Measurements from ENCODE around the gene SIRPB2. TPM values are rescaled to one million over a fixed set of nuclear protein-coding genes. Genes with fewer than 3 reads are reported as not detected.
"Not testable (repeated sequence)": the region's sequence is repeated elsewhere in the genome, so short reads cannot be mapped to it uniquely, and the experiment has no call there.

The SIRPB2 gene
- total RNA-seq, 4 donors from 2014 or later = 3.9 to 28.5 (median 10.5) TPM

GRCh38 chr20:1503564-1504227 lies 12.5 kb upstream of the SIRPB2 start:
- peak; percentile 33 to 68 for DNase-seq (ENCODE audit: low spot score in 2 of 2)

GRCh38 chr20:1500496-1500895 lies 9.3 kb upstream of the SIRPB2 start:
- Histone ChIP-seq H3K4me3 (no peak overlapping the region), H3K27me3 (no peaks in the 10 kb centered on the region), H3K9me3 (peaks cover 0 to 6% (median 3%) of the 10 kb centered on the region in 4 donors), H3K4me1 (no peaks in the 10 kb centered on the region), H3K27ac (no peak overlapping the region), H3K36me3 (no peaks in the 10 kb centered on the region)
- TF ChIP-seq CTCF (IDR thresholded peaks at IDR 0.05) = no peak
- no peak for TF ChIP-seq EP300 (IDR thresholded peaks at IDR 0.05)
- TF ChIP-seq POLR2A (IDR thresholded peaks at IDR 0.05) = no peak
- DNase-seq (ENCODE audit: low spot score in 2 of 2) = no peak
- whole genome bisulfite sequencing, 2 donors = 45 to 55% methylated on average over 3 of the region's 3 CpGs

More at GRCh38 chr20:1503564-1504227, 12.5 kb upstream of the SIRPB2 start:
- no peaks in the 10 kb centered on the region for H3K36me3 ChIP-seq
- peaks cover 0 to 6% (median 3%) of the 10 kb centered on the region in 4 donors for H3K9me3 ChIP-seq
- 2 to 7% methylated on average over 8 of the region's 8 CpGs for WGBS, 2 donors
- H3K27me3 ChIP-seq = no peaks in the 10 kb centered on the region
- TF ChIP-seq CTCF (IDR thresholded peaks at IDR 0.05) (peak; percentile 51 to 77 (median 69)), EP300 (IDR thresholded peaks at IDR 0.05) (no peak)
- H3K4me3 ChIP-seq = no peak overlapping the region
- no peak overlapping the region for H3K27ac ChIP-seq
- H3K4me1 ChIP-seq = no peaks in the 10 kb centered on the region

DNA sequence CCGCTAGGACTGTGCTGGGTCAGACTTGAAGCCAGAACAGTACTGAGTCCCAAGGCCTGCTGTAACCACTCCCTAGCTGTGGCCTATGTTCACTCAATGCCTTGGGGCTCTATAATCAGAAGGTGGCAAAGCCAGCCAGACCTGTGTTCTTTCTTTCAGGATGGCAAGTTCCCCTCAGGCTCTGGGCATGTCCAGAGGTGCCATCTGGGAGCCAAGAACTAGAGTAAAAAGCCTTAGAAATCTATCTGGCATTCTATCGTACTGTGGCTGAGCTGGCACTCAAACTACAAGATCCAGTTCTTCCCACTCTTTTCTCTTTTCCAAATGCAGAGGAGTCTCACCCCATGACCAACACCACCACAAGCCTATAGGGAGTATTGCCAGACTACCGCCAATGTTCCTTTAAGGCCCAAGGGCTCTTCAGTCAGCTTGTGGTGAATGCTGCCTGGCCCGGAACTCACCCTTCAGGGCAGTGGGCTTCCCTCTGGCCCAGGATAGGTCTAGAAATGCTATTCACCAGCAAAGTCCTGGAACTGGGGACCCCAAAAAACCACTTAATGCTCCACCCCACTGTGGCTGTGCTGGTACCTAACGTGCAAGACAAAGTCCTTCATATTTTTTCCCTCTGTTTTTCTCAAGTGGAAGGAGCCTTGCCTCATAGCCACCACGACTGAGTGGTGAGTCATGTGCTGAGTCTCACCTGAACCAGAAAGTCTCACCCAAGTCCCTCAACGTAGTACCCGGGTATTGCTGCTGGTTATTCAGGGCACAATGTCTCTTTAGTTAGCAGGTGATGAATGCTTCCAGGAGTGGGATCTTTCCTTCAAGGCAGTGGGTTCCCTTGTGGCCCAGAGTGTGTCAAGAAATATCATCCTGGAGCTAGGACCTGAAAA lies 8.6 kb upstream of the SIRPB2 start:
- DNase-seq (ENCODE audit: low spot score in 2 of 2) = no peak
- peaks cover 0 to 6% (median 3%) of the 10 kb centered on the region in 4 donors for H3K9me3 ChIP-seq
- no peaks in the 10 kb centered on the region for H3K36me3 ChIP-seq
- WGBS, 2 donors = 86 to 88% methylated on average over 8 of the region's 8 CpGs
- H3K4me3 ChIP-seq = no peak overlapping the region
- H3K4me1 ChIP-seq = no peaks in the 10 kb centered on the region
- H3K27me3 ChIP-seq = no peaks in the 10 kb centered on the region
- no peak overlapping the region for H3K27ac ChIP-seq
- TF ChIP-seq CTCF (IDR thresholded peaks at IDR 0.05) = no peak
- TF ChIP-seq POLR2A (IDR thresholded peaks at IDR 0.05) = no peak
- TF ChIP-seq EP300 (IDR thresholded peaks at IDR 0.05) = no peak

- not testable (repeated sequence) for H3K27me3 ChIP-seq; H3K27ac ChIP-seq; H3K36me3 ChIP-seq; DNase-seq (ENCODE audit: low spot score in 2 of 2); H3K4me3 ChIP-seq; H3K9me3 ChIP-seq; H3K4me1 ChIP-seq
- WGBS, 2 donors = 94 to 95% methylated on average over 5 of the region's 5 CpGs
Measured at GRCh38 chr20:1497371-1497770, 6.2 kb upstream of the SIRPB2 start.

DNA sequence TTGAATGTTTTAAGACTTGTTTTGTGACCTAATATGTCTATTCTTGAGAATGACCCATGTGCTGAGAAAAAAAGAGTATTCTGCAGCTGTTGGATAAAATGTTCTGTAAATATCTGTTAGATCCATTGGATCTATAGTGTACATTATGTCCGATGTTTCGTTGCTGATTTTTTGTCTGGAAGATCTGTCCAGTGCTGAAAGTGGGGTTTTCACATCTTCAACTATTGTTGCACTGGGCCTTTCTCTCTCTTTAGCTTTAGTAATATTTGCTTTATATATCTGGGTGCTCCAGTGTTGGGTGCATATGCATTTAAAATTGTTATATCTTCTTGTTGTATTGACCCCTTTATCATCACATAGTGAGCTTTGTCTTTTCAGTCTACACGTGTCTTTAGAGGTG lies 5.7 kb upstream of the SIRPB2 start:
- TF ChIP-seq CTCF (IDR thresholded peaks at IDR 0.05) (no peak), EP300 (IDR thresholded peaks at IDR 0.05) (no peak), POLR2A (IDR thresholded peaks at IDR 0.05) (no peak)
- peaks cover 0 to 1% (median 0%) of the 10 kb centered on the region in 4 donors for H3K9me3 ChIP-seq
- no peaks in the 10 kb centered on the region for H3K36me3 ChIP-seq
- H3K27ac ChIP-seq = no peak overlapping the region
- H3K27me3 ChIP-seq = no peaks in the 10 kb centered on the region
- WGBS, 2 donors = 85% methylated on average over 2 to 3 of the region's 3 CpGs
- no peaks in the 10 kb centered on the region for H3K4me1 ChIP-seq
- no peak overlapping the region for H3K4me3 ChIP-seq
- no peak for DNase-seq (ENCODE audit: low spot score in 2 of 2)

All from tibial nerve (tissue), 4 donors.